T-helper 1 cell treated with Interleukin-12 subunit alpha and Interleukin-12 subunit beta and Interleukin-4 antibody, amounts not matched to agents 30 μg/mL and 1 μg/mL, for 36 hours (primary cell): ENCODE measurements around the gene SLC19A3.
"Not testable (repeated sequence)": the region's sequence is repeated elsewhere in the genome, so short reads cannot be mapped to it uniquely, and the experiment has no call there.

ENCODE experiments used
- H3K27ac Mint-ChIP-seq: one replicate; pipeline ENCODE4 v1.8.0; 2021; ENCODE audit warnings: mild to moderate bottlenecking, mixed read lengths
- H3K27me3 Mint-ChIP-seq: one replicate; pipeline ENCODE4 v1.8.0; 2021; ENCODE audit warnings: low read depth, mixed read lengths
- H3K36me3 Mint-ChIP-seq: one replicate; pipeline ENCODE4 v1.8.0; 2021; ENCODE audit warnings: low read depth, mixed read lengths
- H3K4me1 Mint-ChIP-seq: one replicate; pipeline ENCODE4 v1.8.0; 2021; ENCODE audit warnings: low read depth, mixed read lengths
- H3K4me3 Mint-ChIP-seq: one replicate; pipeline ENCODE4 v1.8.0; 2021; ENCODE audit warnings: mild to moderate bottlenecking, moderate library complexity, mixed read lengths
- H3K9me3 Mint-ChIP-seq: one replicate; pipeline ENCODE4 v1.8.0; 2021; ENCODE audit warnings: mixed read lengths

Gene SLC19A3

DNA sequence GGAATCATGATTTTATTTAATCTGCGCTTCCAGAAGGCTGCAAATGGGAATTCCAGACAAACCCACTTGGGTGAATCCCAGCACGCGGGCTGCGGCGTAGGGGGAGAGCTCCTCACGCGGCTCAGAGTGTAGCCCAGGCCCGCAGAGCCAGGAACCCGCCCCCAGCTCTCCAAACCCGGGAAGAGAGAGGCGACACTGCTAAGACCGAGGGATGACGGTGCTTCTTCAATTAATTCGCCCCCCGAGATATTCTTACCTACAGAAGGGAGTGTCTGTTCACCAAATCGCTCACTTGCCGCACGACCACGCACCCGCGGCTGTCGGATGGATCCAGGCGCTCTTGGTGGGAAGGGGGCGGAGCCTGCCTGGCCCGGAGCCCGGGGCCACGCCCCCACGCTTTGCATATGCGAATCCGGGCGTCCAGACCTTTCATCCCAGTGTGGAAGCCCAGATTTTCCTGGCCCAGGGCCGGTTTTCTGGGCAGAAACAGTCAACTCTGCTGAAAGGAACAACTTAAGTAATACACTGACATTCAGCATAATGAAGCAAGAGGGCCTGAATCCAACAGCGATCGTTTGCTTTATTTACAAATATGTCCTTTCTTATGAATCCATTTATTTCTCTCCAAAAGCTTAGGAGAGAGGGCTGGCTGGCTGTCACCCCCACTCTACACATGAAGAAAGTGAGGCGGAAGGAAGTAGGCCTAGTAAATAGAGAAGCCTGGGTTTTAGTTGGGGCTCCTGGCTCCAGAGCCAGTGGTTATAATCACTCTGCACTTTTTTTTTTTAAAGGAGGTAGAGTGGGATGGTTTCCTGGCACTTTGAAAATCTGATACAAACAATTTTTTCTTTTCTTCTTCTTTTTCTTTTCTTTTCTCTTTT lies at the start of gene SLC19A3:
TSS of gene SLC19A3 (minus strand) at position 342 of the 881 bp plus-strand sequence. CDS start 15,710 bp downstream, outside the sequence.
- Mint-ChIP-seq H3K27ac (no peak within 1 kb of the TSS), H3K9me3 (no peaks in the 10 kb centered on the region), H3K4me1 (no peaks in the 10 kb centered on the region), H3K27me3 (peaks cover 6% of the 10 kb centered on the region), H3K36me3 (no peaks in the 10 kb centered on the region), H3K4me3 (no peak within 1 kb of the TSS)

DNA sequence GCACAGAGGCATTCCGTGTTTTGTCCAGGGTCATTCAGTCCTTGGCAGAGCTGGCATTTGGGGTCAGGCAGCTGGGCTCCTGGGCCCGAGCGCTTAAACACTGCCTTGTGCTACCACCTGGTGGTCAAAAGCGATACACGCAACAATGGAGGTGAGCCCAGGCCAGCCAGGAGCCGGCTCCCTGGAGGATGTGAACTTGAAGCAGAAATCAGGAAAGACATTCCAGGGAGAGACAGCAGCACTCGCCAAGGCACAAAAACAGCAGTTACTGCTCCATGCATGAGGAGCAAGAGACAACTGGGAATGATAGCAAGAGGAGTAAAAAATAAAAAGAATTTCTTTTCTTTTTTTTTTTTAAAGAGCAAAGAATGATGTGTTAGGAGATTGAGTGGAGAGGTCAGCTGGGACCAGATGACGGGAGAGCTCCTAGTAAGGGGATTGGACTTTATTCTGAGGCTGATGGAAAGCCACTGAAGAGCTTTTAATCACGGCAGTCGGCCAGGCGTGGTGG lies 48.6 kb upstream of the SLC19A3 start:
- Mint-ChIP-seq H3K9me3 (no peaks in the 10 kb centered on the region), H3K27me3 (no peaks in the 10 kb centered on the region), H3K27ac (no peak overlapping the region), H3K36me3 (no peaks in the 10 kb centered on the region), H3K4me3 (no peak overlapping the region), H3K4me1 (no peaks in the 10 kb centered on the region)

DNA sequence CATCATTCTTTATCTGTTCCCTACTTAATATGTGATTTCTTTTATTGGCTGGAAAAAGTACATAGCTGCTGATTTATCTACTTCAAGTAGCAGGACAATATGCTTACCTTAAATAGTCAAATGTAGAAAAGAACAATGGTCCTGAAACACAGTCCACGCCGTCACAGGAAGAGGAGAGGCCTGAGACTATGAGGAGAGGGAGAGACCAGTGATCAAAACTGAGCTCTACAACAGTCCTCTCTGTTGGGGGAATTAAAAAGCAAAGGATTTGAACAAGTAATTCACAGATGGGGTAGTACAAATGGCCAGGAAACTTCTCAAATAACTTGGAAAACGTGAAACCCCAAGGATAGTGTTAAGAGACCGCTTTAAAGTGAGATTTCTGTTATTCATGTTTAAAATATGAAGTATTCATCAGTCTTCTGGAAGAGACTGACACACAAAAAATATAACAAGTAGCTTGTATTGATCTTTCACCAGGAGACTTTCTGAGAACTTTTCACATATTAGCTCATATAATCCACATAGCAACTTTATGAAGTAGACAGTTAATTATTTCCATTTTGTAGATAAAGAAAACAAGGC lies 48.1 kb upstream of the SLC19A3 start:
- Mint-ChIP-seq H3K4me1 (no peaks in the 10 kb centered on the region), H3K27me3 (no peaks in the 10 kb centered on the region), H3K9me3 (no peaks in the 10 kb centered on the region), H3K4me3 (no peak overlapping the region), H3K27ac (no peak overlapping the region), H3K36me3 (no peaks in the 10 kb centered on the region)

GRCh38 chr2:227761740-227762476 lies 44.1 kb upstream of the SLC19A3 start:
- Mint-ChIP-seq H3K36me3 (no peaks in the 10 kb centered on the region), H3K27ac (no peak overlapping the region), H3K9me3 (no peaks in the 10 kb centered on the region)

DNA sequence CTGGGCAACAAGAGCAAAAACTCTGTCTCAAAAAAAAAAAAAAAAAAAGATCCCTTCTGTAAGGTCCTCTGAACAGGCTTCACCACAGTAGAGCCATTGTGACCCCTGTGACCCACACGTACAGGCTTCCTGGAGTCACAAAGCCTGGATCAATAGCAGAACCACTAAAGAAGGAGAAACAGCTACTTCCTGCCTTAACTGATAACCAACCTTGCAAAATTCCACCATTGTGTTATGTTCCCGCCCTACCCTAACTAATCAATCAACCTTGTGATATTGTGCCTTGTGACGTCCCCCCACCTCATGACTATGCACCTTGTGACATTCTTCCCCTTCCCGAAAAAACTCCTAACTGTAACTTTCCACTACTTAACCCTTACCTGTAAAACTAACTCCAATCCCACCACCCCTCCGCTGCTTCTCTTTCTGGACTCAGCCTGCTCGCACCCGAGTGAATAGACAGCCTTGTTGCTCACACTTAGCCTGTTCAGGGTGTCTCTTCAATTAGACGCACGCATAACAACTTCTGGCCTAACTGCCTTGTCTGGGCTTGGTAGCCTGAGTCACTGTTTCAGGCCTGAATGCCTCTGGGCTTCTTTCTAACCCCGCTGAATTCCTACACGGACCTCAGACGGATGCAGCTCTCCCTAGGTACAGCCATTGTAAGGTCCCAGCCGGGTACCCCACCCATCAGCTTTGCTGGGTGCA lies 41.7 kb upstream of the SLC19A3 start:
- Mint-ChIP-seq H3K4me1 (no peaks in the 10 kb centered on the region), H3K9me3 (no peaks in the 10 kb centered on the region), H3K27me3 (no peaks in the 10 kb centered on the region), H3K36me3 (no peaks in the 10 kb centered on the region), H3K27ac (no peak overlapping the region), H3K4me3 (no peak overlapping the region)

More at GRCh38 chr2:227761740-227762476, 44.1 kb upstream of the SLC19A3 start:
- Mint-ChIP-seq H3K4me3 (no peak overlapping the region), H3K27me3 (no peaks in the 10 kb centered on the region), H3K4me1 (no peaks in the 10 kb centered on the region)

- not testable (repeated sequence) for H3K4me3 Mint-ChIP-seq
Measured at GRCh38 chr2:227756261-227756660, 38.4 kb upstream of the SLC19A3 start.

GRCh38 chr2:227748079-227748478 lies 30.3 kb upstream of the SLC19A3 start:
- H3K27me3 Mint-ChIP-seq = no peaks in the 10 kb centered on the region
- H3K4me1 Mint-ChIP-seq = no peaks in the 10 kb centered on the region
- H3K27ac Mint-ChIP-seq = no peak overlapping the region
- no peaks in the 10 kb centered on the region for H3K36me3 Mint-ChIP-seq
- no peak overlapping the region for H3K4me3 Mint-ChIP-seq
- H3K9me3 Mint-ChIP-seq = no peaks in the 10 kb centered on the region

More at GRCh38 chr2:227756261-227756660, 38.4 kb upstream of the SLC19A3 start:
- H3K4me1 Mint-ChIP-seq, H3K9me3 Mint-ChIP-seq, H3K36me3 Mint-ChIP-seq, H3K27ac Mint-ChIP-seq, H3K27me3 Mint-ChIP-seq: not testable (repeated sequence)

DNA sequence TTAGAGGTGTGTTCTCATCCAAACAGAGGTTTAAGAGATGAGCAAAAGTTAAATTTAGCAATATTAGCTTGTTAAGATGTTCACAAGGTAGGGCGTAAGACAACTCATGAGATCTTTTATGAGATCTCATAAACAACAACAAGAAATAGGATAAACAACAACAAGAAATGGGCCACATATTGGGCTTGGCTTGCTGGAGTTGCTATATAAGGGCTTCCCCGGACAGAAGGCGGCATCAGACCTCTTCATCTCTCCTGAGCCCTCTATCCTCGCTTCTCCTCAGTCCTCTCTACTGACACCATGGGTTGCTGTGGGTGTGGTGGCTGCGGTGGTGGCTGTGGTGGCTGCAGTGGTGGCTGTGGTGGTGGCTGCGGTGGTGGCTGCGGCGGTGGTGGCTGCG lies 27.8 kb upstream of the SLC19A3 start, which contains the start of gene SCYGR8:
TSS of gene SCYGR8 (plus strand) at position 301 of the 400 bp plus-strand sequence. CDS start at position 301, 0 bp downstream.
- H3K36me3 Mint-ChIP-seq = no peaks in the 10 kb centered on the region
- no peak within 1 kb of the TSS for H3K27ac Mint-ChIP-seq
- no peaks in the 10 kb centered on the region for H3K4me1 Mint-ChIP-seq
- no peaks in the 10 kb centered on the region for H3K9me3 Mint-ChIP-seq
- H3K4me3 Mint-ChIP-seq = no peak within 1 kb of the TSS
- H3K27me3 Mint-ChIP-seq = no peaks in the 10 kb centered on the region

DNA sequence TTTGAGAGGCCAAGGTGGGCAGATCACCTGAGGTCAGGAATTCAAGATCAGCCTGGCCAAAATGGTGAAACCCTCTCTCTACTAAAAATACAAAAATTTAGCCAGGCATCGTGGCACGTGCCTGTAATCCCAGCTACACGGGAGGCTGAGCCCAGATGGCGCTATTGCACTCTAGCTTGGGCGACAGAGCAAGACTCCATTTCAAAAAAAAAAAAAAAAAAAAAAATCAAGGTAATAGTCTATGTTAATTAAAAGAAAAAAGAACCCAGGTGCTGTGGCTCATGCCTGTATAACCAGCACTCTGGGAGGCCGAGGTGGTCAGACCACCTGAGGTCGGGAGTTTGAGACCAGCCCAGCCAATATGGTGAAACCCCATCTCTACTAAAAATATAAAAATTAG lies 22.9 kb upstream of the SLC19A3 start:
- H3K9me3 Mint-ChIP-seq, H3K4me1 Mint-ChIP-seq, H3K27ac Mint-ChIP-seq, H3K4me3 Mint-ChIP-seq, H3K36me3 Mint-ChIP-seq, H3K27me3 Mint-ChIP-seq: not testable (repeated sequence)

DNA sequence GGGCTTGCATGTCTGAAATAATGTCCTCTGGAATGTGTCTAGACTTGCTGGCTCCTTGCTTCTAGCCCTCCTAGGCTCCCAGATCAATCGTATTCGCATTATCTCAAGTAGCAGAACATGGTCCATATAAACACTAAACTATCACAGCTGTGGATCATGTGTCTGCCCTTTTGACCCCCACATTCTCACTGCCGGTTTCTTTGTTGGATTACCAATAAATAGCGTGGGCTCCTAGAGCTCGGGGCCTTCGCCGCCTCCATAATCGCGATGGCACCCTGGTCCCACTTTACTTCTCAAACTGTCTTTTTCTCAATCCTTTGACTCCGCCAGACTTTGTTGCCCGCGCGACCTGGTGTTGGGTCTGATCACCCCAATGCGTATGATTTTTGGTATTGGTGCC lies 21.5 kb upstream of the SLC19A3 start:
- Mint-ChIP-seq H3K4me1 (no peaks in the 10 kb centered on the region), H3K27me3 (peaks cover 7% of the 10 kb centered on the region), H3K36me3 (no peaks in the 10 kb centered on the region), H3K27ac (no peak overlapping the region), H3K9me3 (no peaks in the 10 kb centered on the region), H3K4me3 (no peak overlapping the region)

GRCh38 chr2:227728035-227728434 lies 10.2 kb upstream of the SLC19A3 start, which contains the start of gene SCYGR7:
SCYGR7 (plus strand) TSS chr2:227728335; CDS start chr2:227728335, 0 bp downstream.
- no peaks in the 10 kb centered on the region for H3K36me3 Mint-ChIP-seq
- no peaks in the 10 kb centered on the region for H3K4me1 Mint-ChIP-seq
- H3K27me3 Mint-ChIP-seq = no peaks in the 10 kb centered on the region
- H3K27ac Mint-ChIP-seq = no peak within 1 kb of the TSS
- no peak within 1 kb of the TSS for H3K4me3 Mint-ChIP-seq
- no peaks in the 10 kb centered on the region for H3K9me3 Mint-ChIP-seq

DNA sequence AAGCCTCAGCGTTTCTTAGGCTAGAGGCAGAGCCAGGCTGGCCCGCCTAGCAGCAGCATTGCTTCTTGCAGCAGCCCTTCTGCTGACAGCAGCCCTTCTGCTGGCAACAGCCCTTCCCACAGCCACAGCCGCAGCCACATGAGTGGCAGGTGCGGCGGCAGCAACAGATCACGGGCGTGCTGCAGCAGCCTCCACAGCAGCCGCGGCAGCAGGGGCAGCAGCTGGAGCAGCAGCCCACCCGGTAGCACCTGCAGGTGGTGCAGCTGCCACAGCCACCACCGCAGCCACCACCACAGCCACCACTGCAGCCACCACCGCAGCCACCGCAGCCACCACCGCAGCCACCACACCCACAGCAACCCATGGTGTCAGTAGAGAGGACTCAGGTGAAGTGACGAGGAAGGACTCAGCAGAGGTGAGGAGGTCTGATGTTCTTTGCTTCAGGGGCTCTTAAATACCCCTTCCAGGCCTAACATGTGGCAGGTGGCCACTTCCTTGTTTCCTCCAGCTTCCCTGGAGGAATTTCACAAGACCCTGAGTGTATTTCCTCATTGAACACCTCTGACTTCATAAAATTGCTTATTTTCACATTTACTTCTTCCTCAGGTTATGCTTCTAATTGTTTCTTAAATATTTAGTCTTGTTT lies 6.7 kb upstream of the SLC19A3 start, which contains the start of gene SCYGR6:
TSS of gene SCYGR6 (minus strand) at position 364 of the 646 bp plus-strand sequence. CDS start at position 364, 0 bp downstream.
- Mint-ChIP-seq H3K36me3 (no peaks in the 10 kb centered on the region), H3K4me1 (no peaks in the 10 kb centered on the region), H3K4me3 (no peak within 1 kb of the TSS), H3K27ac (no peak within 1 kb of the TSS), H3K27me3 (no peaks in the 10 kb centered on the region), H3K9me3 (no peaks in the 10 kb centered on the region)

DNA sequence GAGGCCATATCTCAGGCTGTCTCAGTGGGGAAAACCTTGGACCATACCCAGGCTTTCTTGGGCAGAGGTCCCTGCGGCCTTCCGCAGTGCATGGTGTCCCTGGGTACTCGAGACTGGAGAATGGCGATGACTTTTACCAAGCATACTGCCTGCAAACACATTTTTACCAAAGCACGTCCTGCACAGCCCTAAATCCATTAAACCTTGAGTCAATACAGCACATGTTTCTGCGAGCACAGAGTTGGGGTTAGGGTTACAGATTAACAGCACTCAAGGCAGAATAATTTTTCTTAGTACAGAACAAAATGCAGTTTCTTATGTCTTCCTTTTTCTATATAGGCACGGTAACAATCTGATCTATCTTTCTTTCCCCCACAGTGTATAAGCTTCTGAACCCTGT lies 5.0 kb upstream of the SLC19A3 start:
- H3K4me3 Mint-ChIP-seq, H3K27me3 Mint-ChIP-seq, H3K4me1 Mint-ChIP-seq, H3K36me3 Mint-ChIP-seq, H3K27ac Mint-ChIP-seq, H3K9me3 Mint-ChIP-seq: not testable (repeated sequence)
